Measurements from ENCODE around the gene STX2.

DNA sequence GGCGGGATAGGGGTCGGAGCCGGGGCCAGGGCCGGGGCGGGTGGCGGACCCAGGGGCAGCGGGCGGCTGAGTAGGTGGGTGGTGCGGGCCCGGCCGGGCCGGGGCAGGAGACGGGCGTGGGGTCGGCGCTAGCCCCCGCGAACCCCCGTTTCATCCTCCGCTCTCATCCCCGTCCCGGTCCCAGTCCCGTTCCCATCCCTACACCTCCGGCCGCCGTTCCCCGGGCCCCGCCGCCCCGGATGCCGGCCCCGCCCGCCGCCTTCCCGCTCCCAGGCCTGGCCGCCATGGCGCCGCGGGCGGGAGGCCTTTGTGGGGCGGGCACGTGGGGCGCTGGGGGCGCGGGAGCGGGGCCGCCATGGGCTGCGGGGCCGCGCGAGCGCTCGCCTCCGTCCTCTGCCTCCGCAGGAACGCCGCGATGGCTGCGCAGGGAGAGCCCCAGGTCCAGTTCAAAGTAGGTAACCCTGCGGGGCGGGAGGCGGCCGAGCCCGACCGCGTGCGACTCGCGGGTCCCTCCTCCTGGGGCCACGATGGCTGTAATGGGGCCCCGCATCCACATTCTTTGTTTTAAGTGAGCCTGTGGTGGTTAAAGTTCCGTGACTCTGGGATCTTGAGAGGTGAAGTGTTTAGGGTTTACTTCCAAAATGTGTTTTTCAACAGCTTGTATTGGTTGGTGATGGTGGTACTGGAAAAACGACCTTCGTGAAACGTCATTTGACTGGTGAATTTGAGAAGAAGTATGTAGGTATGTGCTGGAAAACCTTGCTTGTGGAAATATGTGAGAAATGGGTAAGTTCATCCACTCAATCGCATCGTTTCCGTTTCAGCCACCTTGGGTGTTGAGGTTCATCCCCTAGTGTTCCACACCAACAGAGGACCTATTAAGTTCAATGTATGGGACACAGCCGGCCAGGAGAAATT is 33.4 kb upstream of the STX2 start:
- TF ChIP-seq, protein P1, sequence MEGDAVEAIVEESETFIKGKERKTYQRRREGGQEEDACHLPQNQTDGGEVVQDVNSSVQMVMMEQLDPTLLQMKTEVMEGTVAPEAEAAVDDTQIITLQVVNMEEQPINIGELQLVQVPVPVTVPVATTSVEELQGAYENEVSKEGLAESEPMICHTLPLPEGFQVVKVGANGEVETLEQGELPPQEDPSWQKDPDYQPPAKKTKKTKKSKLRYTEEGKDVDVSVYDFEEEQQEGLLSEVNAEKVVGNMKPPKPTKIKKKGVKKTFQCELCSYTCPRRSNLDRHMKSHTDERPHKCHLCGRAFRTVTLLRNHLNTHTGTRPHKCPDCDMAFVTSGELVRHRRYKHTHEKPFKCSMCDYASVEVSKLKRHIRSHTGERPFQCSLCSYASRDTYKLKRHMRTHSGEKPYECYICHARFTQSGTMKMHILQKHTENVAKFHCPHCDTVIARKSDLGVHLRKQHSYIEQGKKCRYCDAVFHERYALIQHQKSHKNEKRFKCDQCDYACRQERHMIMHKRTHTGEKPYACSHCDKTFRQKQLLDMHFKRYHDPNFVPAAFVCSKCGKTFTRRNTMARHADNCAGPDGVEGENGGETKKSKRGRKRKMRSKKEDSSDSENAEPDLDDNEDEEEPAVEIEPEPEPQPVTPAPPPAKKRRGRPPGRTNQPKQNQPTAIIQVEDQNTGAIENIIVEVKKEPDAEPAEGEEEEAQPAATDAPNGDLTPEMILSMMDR (IDR thresholded peaks at IDR 0.05): no peak
- no peak for TF ChIP-seq POLR2A (IDR thresholded peaks at IDR 0.05)

Data from testis (tissue), 2 donors.